Measurements from ENCODE around the gene MAPK8.

DNA sequence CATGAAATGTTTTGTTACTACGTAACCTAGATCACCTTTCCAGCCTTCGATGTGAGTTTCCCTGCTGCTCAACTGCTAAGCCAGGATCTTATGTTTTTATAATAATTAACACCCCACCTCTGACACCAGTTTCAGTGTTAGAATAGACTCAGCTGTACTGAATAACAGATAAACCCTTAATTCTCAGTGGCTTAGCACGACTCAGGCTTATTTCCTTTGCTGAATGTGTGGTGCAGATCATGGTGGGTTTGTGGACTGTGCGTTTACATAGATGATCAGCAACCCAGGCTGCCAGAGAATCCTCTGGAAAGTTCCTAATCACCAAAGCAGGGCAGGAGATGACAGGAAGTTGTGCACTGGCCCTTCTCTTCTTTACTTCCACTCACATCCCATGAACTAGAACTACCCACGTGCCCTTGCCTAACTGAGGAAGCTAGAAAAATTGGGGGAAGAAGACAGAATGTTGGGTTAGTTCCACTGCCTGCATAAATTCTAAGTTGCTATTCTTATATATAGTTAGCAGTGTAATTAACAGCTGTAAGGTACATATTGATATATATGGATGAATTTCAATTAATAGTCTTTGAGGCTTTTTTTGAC, 111.8 kb downstream of the MAPK8 start:
- TF ChIP-seq, protein P1, sequence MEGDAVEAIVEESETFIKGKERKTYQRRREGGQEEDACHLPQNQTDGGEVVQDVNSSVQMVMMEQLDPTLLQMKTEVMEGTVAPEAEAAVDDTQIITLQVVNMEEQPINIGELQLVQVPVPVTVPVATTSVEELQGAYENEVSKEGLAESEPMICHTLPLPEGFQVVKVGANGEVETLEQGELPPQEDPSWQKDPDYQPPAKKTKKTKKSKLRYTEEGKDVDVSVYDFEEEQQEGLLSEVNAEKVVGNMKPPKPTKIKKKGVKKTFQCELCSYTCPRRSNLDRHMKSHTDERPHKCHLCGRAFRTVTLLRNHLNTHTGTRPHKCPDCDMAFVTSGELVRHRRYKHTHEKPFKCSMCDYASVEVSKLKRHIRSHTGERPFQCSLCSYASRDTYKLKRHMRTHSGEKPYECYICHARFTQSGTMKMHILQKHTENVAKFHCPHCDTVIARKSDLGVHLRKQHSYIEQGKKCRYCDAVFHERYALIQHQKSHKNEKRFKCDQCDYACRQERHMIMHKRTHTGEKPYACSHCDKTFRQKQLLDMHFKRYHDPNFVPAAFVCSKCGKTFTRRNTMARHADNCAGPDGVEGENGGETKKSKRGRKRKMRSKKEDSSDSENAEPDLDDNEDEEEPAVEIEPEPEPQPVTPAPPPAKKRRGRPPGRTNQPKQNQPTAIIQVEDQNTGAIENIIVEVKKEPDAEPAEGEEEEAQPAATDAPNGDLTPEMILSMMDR (IDR thresholded peaks at IDR 0.05), result no peak
- TF ChIP-seq POLR2A (IDR thresholded peaks at IDR 0.05), result no peak
